ENCODE data around the gene BID. TPM values are rescaled to one million over a fixed set of nuclear protein-coding genes. Genes with fewer than 3 reads are reported as not detected.

The BID gene
- total RNA-seq, 1 experiment from 2014 or later: 66.7 TPM

DNA sequence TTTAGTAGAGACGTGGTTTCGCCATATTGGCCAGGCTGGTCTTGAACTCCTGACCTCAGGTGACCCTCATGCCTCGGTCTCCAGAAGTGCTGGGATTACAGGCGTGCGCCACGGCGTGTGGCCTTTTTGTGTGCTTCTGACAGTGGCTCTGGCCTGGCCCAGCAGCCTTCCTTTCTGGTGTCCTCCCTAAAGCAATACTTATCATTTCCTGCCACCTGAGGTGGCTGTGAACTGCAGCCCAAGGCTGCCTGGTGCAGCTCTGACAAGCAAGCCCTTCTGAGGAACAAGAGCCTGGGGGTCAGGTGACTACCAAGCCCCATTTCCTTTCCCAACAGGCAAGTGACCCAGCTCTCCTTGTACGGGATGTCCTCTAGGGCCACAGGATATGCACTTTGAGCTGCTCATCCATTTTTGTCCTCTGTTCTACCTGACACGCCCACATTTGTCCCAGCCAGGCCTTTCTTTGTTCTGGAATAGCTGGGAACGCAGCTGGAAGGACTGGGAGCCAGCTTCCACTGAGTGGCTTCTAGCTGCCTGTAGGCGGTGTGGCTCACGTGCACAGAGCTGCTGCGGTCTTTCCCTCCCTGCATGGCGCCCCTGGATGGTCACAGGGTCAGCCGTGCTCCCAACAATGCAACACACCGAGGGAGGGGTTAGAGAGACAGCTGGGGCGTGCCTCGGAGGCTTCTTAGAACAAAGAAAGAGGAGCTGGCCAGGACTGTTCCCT lies 12.3 kb upstream of the BID start:
- Histone ChIP-seq H3K4me3 (ENCODE audit: low read depth in 2 of 2, low read length in 2 of 2) (no peak overlapping the region), H3K36me3 (ENCODE audit: control insufficient read depth, insufficient read depth, low read length) (no peaks in the 10 kb centered on the region), H3K9me3 (ENCODE audit: control insufficient read depth, insufficient read depth, low read depth, low read length) (no peaks in the 10 kb centered on the region), H3K27me3 (ENCODE audit: control insufficient read depth, insufficient read depth, low read length) (no peaks in the 10 kb centered on the region), H3K4me1 (ENCODE audit: control insufficient read depth, insufficient read depth, low read length) (peaks cover 4% of the 10 kb centered on the region), H3K27ac (ENCODE audit: low read length) (no peak overlapping the region)
- no peak for ATAC-seq
- POLR2A ChIA-PET: no interaction called here
- no peak for DNase-seq (ENCODE audit: low read depth, low spot score)
- in situ Hi-C loops (cut with HindIII; ENCODE audit: low pct_unique_long_range_greater_than_20kb, low sequenced_read_pairs) (no loop called here), intact Hi-C loops (cut with micrococcal nuclease; ENCODE audit: unreplicated experiment) (no loop called here)
- BruUV-seq (replicated peaks): no TSS peak
- CTCF ChIA-PET: no interaction called here
- TF ChIP-seq REST (IDR thresholded peaks at IDR 0.05; ENCODE audit: insufficient read depth in 1 of 2, low read depth in 2 of 2, low read length in 1 of 2) (no peak), POLR2AphosphoS5 (IDR thresholded peaks at IDR 0.05; ENCODE audit: low read depth, low read length) (no peak), TCF7L2 (IDR thresholded peaks at IDR 0.05; ENCODE audit: low read depth, low read length) (no peak)
- TF ChIP-seq, protein P1, sequence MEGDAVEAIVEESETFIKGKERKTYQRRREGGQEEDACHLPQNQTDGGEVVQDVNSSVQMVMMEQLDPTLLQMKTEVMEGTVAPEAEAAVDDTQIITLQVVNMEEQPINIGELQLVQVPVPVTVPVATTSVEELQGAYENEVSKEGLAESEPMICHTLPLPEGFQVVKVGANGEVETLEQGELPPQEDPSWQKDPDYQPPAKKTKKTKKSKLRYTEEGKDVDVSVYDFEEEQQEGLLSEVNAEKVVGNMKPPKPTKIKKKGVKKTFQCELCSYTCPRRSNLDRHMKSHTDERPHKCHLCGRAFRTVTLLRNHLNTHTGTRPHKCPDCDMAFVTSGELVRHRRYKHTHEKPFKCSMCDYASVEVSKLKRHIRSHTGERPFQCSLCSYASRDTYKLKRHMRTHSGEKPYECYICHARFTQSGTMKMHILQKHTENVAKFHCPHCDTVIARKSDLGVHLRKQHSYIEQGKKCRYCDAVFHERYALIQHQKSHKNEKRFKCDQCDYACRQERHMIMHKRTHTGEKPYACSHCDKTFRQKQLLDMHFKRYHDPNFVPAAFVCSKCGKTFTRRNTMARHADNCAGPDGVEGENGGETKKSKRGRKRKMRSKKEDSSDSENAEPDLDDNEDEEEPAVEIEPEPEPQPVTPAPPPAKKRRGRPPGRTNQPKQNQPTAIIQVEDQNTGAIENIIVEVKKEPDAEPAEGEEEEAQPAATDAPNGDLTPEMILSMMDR (IDR thresholded peaks at IDR 0.05): no peak

DNA sequence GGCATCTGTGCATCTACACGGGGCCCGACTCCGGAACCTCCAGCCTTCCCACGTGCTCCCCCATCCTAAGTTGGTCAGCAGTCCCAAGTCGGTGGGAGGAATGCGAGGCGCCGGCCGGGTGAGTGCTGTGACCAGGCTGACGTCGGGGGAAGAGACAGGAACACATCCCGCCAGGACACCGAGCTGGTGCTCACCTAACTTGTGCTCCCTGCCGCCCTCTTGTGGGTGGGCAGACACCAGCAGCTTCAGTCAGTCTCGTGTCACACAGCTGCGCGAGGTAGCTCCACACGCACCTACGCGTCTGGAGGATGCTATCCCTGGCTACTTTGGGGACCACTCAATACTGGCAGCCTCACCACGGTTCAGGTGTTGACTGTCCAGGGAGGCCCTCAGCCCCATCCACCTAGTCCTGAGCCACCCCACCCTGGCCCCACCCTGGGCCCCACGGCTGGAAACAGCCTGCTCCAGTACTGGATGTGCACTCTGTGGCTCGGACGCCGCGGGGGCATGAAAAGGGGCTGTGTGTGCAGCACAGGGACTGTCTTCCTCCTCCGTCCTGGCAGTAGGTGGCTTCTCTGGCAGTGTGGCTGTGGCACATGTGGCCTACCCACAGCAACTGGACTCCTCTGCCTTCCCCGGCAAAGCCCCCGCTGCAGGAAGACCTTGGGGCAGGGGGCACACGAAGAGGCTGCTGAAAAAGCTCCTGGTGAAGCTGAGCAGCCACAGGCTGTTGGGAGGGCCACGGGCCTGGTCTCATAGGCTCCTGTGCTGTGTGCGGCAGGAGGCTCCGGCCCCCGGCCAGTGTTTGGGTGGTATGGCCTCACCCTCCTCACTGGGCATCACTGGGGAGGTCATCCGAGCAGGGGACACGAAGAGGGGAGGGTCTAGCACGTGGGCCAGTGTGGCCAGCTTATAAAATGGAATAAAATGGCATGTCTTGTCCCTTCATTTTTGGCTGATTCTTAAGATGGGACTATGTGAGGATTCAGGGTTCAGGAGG lies 11.2 kb upstream of the BID start:
- Histone ChIP-seq H3K9me3 (ENCODE audit: control insufficient read depth, insufficient read depth, low read depth, low read length) (no peaks in the 10 kb centered on the region), H3K36me3 (ENCODE audit: control insufficient read depth, insufficient read depth, low read length) (no peaks in the 10 kb centered on the region), H3K4me1 (ENCODE audit: control insufficient read depth, insufficient read depth, low read length) (peaks cover 12% of the 10 kb centered on the region), H3K27me3 (ENCODE audit: control insufficient read depth, insufficient read depth, low read length) (no peaks in the 10 kb centered on the region), H3K27ac (ENCODE audit: low read length) (no peak overlapping the region), H3K4me3 (ENCODE audit: low read depth in 2 of 2, low read length in 2 of 2) (no peak overlapping the region)
- TF ChIP-seq REST (IDR thresholded peaks at IDR 0.05; ENCODE audit: insufficient read depth in 1 of 2, low read depth in 2 of 2, low read length in 1 of 2) (no peak), SIN3A (IDR thresholded peaks at IDR 0.05; ENCODE audit: borderline replicate concordance, insufficient read depth, low read depth, low read length) (no peak), POLR2AphosphoS5 (IDR thresholded peaks at IDR 0.05; ENCODE audit: low read depth, low read length) (no peak), TCF7L2 (IDR thresholded peaks at IDR 0.05; ENCODE audit: low read depth, low read length) (no peak)
- TF ChIP-seq, protein P1 (IDR thresholded peaks at IDR 0.05): peak; percentile 81
- intact Hi-C loops (cut with micrococcal nuclease; ENCODE audit: unreplicated experiment): no loop called here
- in situ Hi-C loops (cut with HindIII; ENCODE audit: low pct_unique_long_range_greater_than_20kb, low sequenced_read_pairs): no loop called here
- ATAC-seq: peak; percentile 68
- peak; percentile 47 for DNase-seq (ENCODE audit: low read depth, low spot score)
- ChIA-PET CTCF (interaction anchor here (0.6 to 1.4 kb wide), 6 partner anchors 9 to 291 kb away, joined by 3 to 15 read pairs (median 6); no protein-coding TSS in a partner anchor), POLR2A (interaction anchor here (0.6 kb wide), 3 partner anchors 18 to 536 kb away, joined by 4 to 7 read pairs (median 5); no protein-coding TSS in a partner anchor)
- no TSS peak for BruUV-seq (replicated peaks)
